IMR-90 (cell line): Measurements from ENCODE around the gene CDC42EP2. TPM values are rescaled to one million over a fixed set of nuclear protein-coding genes. Genes with fewer than 3 reads are reported as not detected.

Source experiments
- ATAC-seq: fragments of 200-7000 bp; cut with Tn5 transposase; 2 replicates; pipeline ENCODE4 v1.9.1; 2020; ENCODE audit warnings: low read depth, mild to moderate bottlenecking, moderate library complexity
- BruUV-seq: library from RNA; stranded (reverse); fragments of 400-500 nt; replicated peaks from 2 replicates; lab custom pipeline; 2021; lab: Mats Ljungman, UMichigan
- CTCF ChIA-PET: fragments of 300-600 bp; formaldehyde crosslinking; extraction: SDS; loops from one replicate; lab custom pipeline; 2021; ENCODE audit warnings: antibody characterized with exemption; lab: Yijun Ruan, JAX
- POLR2A ChIA-PET: fragments of 300-600 bp; sonication (Branson Sonifier 250); formaldehyde crosslinking; loops from one replicate; lab custom pipeline; 2022; ENCODE audit warnings: antibody characterized with exemption; ENCODE audit not compliant: unreplicated experiment; lab: Charles Lee
- DNase-seq: peaks from one replicate; pipeline ENCODE4 v3.0.0; 2013
- H2AFZ ChIP-seq: replicated peaks from 2 replicates; pipeline ENCODE3; 2013; ENCODE audit warnings: low read length, mild to moderate bottlenecking; ENCODE audit not compliant: poor library complexity
- H2AK5ac ChIP-seq: 2 replicates; pipeline ENCODE4 v1.6.1; 2013; ENCODE audit warnings: low read depth, low read length, inconsistent platforms
- H2AK9ac ChIP-seq: replicated peaks from 2 replicates; pipeline ENCODE3; 2013; ENCODE audit warnings: mild to moderate bottlenecking, low read depth, low read length, moderate library complexity; ENCODE audit not compliant: poor library complexity
- H2BK120ac ChIP-seq: 2 replicates; pipeline ENCODE4 v1.6.1; 2013; ENCODE audit warnings: low read depth, low read length, inconsistent platforms
- H2BK15ac ChIP-seq: 3 replicates; pipeline ENCODE4 v1.6.1; 2013; ENCODE audit warnings: low read depth, low read length, inconsistent platforms
- H2BK20ac ChIP-seq: 2 replicates; pipeline ENCODE4 v1.6.1; 2013; ENCODE audit warnings: low read depth, mild to moderate bottlenecking, inconsistent platforms, low read length, moderate library complexity
- H2BK5ac ChIP-seq: 2 replicates; pipeline ENCODE4 v1.6.1; 2013; ENCODE audit warnings: mild to moderate bottlenecking, low read depth, low read length, inconsistent platforms; ENCODE audit not compliant: poor library complexity, severe bottlenecking
- H3K14ac ChIP-seq: replicated peaks from 2 replicates; pipeline ENCODE4 v1.6.1; 2013; ENCODE audit warnings: low read depth, low read length, inconsistent platforms
- H3K18ac ChIP-seq: 2 replicates; pipeline ENCODE4 v1.6.1; 2013; ENCODE audit warnings: low read depth, low read length, control low read depth
- H3K23ac ChIP-seq: 2 replicates; pipeline ENCODE4 v1.6.1; 2013; ENCODE audit warnings: low read depth, low read length, inconsistent platforms
- H3K27ac ChIP-seq: 2 replicates; pipeline ENCODE4 v1.5.1; 2013; ENCODE audit warnings: mild to moderate bottlenecking, control low read depth, low read length; ENCODE audit not compliant: insufficient read depth
- H3K27me3 ChIP-seq: 2 replicates; pipeline ENCODE4 v1.6.1; 2013; ENCODE audit warnings: low read length; ENCODE audit not compliant: control insufficient read depth, insufficient read depth
- H3K36me3 ChIP-seq: 2 replicates; pipeline ENCODE4 v1.6.1; 2013; ENCODE audit warnings: low read length, mixed read lengths; ENCODE audit not compliant: control insufficient read depth, insufficient read depth
- H3K4ac ChIP-seq: 2 replicates; pipeline ENCODE4 v1.6.1; 2013; ENCODE audit warnings: low read depth, low read length, inconsistent platforms
- H3K4me1 ChIP-seq: 2 replicates; pipeline ENCODE4 v1.6.1; 2013; ENCODE audit warnings: low read length, mixed read lengths; ENCODE audit not compliant: control insufficient read depth, insufficient read depth
- H3K4me2 ChIP-seq: 2 replicates; pipeline ENCODE4 v1.6.1; 2013; ENCODE audit warnings: low read depth, mild to moderate bottlenecking, control low read depth, low read length, moderate library complexity
- H3K4me3 ChIP-seq: 2 replicates; pipeline ENCODE4 v1.5.1; 2013; ENCODE audit warnings: low read depth, mild to moderate bottlenecking, control low read depth, low read length, moderate library complexity; ENCODE audit not compliant: insufficient read depth
- H3K56ac ChIP-seq: 2 replicates; pipeline ENCODE4 v1.6.1; 2013; ENCODE audit warnings: low read length, inconsistent platforms; ENCODE audit not compliant: insufficient read depth; ENCODE audit errors: extremely low read depth
- H3K79me1 ChIP-seq, 2 experiments: 2 replicates each; pipeline ENCODE4 v1.6.1; 2013; ENCODE audit warnings: low read length in 2 of 2, inconsistent platforms in 1 of 2, low read depth in 1 of 2
- H3K9ac ChIP-seq: 2 replicates; pipeline ENCODE4 v1.6.1; 2013; ENCODE audit warnings: low read depth, low read length, control low read depth
- H3K9me1 ChIP-seq: 2 replicates; pipeline ENCODE4 v1.6.1; 2013; ENCODE audit warnings: low read length, inconsistent platforms; ENCODE audit not compliant: insufficient read depth
- H3K9me3 ChIP-seq: 2 replicates; pipeline ENCODE4 v1.6.1; 2013; ENCODE audit warnings: low read length; ENCODE audit not compliant: control insufficient read depth, insufficient read depth
- H4K20me1 ChIP-seq: 2 replicates; pipeline ENCODE4 v1.6.1; 2013; ENCODE audit warnings: low read length, inconsistent platforms; ENCODE audit not compliant: insufficient read depth
- H4K5ac ChIP-seq: 2 replicates; pipeline ENCODE4 v1.6.1; 2013; ENCODE audit warnings: mild to moderate bottlenecking, low read depth, low read length, control low read depth
- H4K8ac ChIP-seq, 2 experiments: 2 replicates each; pipeline ENCODE4 v1.6.1; 2013; ENCODE audit warnings: low read depth in 2 of 2, low read length in 2 of 2, control low read depth in 1 of 2, inconsistent platforms in 1 of 2
- H4K91ac ChIP-seq: 2 replicates; pipeline ENCODE4 v1.6.1; 2013; ENCODE audit warnings: low read depth, low read length, inconsistent platforms; ENCODE audit not compliant: insufficient read depth
- MAFK ChIP-seq: IDR thresholded peaks from 2 replicates; pipeline ENCODE4 v1.6.1; 2012; ENCODE audit warnings: low read depth, low read length, improper control_type of control experiment
- NFE2L2 ChIP-seq: fragments of 150-350 bp; IDR thresholded peaks from 2 replicates; pipeline ENCODE4 v1.6.1; 2016; ENCODE audit warnings: low read depth, mild to moderate bottlenecking, low read length
- WGBS, 2 experiments: methylation state at CpG; one replicate each; pipeline versions ENCODE4 v1.1.5 to v1.1.7; 2013; ENCODE audit warnings: missing lambda C conversion rate in 2 of 2; ENCODE audit not compliant: insufficient read length in 1 of 2; ENCODE audit errors: extremely low coverage in 2 of 2; 5-methylcytosine and 5-hydroxymethylcytosine counted together
- dilution Hi-C: fragments of 300-500 bp; cut with HindIII; formaldehyde crosslinking; loops from one replicate; pipeline ENCODE4 v1.14.3; 2018; ENCODE audit warnings: low sequenced_read_pairs; ENCODE audit not compliant: unreplicated experiment
- in situ Hi-C: fragments of 300-500 bp; cut with MboI; formaldehyde crosslinking; loops from 3 replicates; pipeline ENCODE4 v1.14.3; 2019; ENCODE audit warnings: low sequenced_read_pairs, inconsistent platforms, mixed read lengths
- intact Hi-C: fragments of 100-400 bp; cut with micrococcal nuclease; formaldehyde crosslinking; loops from 2 replicates; pipeline ENCODE4 v1.10.0; 2022
- polyA plus RNA-seq, 3 experiments: library from polyadenylated mRNA; depleted of rRNA; stranded (reverse); fragments of >200 nt; gene quantifications; 2 replicates each; pipeline ENCODE4 v1.2.3, GENCODE V29; 2012; ENCODE audit warnings: low replicate concordance in 1 of 3
- total RNA-seq: library from RNA; depleted of rRNA; stranded (reverse); fragments of >200 nt; gene quantifications from 2 replicates; pipeline ENCODE4 v1.2.3, GENCODE V29; 2012

CDC42EP2 gene
- total and polyA plus RNA-seq, 2 of the 4 experiments (the other 2 are of a cell fraction): 5.2 to 27.5 TPM

GRCh38 chr11:65334696-65335295 is 20.1 kb downstream of the CDC42EP2 start:
- Histone ChIP-seq H2AK9ac (peak overlapping the region; percentile 94), H2AK5ac (peak overlapping the region; percentile 6; the same call in 1 of the 2 replicates), H3K23ac (peak overlapping the region; percentile 82), H3K9me3 (no peaks in the 10 kb centered on the region), H3K56ac (peak overlapping the region; percentile 19; the same call in 1 of the 2 replicates), H4K91ac (no peak overlapping the region), H4K8ac (no peak overlapping the region), H3K79me1 (peaks cover 11 to 38% of the 10 kb centered on the region in 2 experiments), H2BK5ac (peak overlapping the region; percentile 87), H3K27ac (peak overlapping the region; percentile 24), H2BK15ac (no peak overlapping the region), H3K4me1 (peaks cover 2% of the 10 kb centered on the region; the same call in 1 of the 2 replicates), H3K4me3 (peak overlapping the region; percentile 82), H2BK20ac (no peak overlapping the region), H2BK120ac (no peak overlapping the region), H3K9me1 (peaks cover 10% of the 10 kb centered on the region), H4K5ac (no peak overlapping the region), H4K20me1 (peaks cover 43% of the 10 kb centered on the region), H3K36me3 (peaks cover 9% of the 10 kb centered on the region), H3K4ac (peak overlapping the region; percentile 59; the same call in 1 of the 2 replicates), H3K14ac (peak overlapping the region; percentile 69), H3K18ac (no peak overlapping the region), H3K9ac (peak overlapping the region; percentile 98), H2AFZ (no peak overlapping the region), H3K4me2 (peak overlapping the region; percentile 100), H3K27me3 (no peaks in the 10 kb centered on the region)
- TF ChIP-seq MAFK (no peak), NFE2L2 (no peak)
- no TSS peak for BruUV-seq
- no peak for DNase-seq
- intact Hi-C loops: no loop called here
- dilution Hi-C loops: no loop called here
- ATAC-seq: no peak
- ChIA-PET CTCF (interaction anchor here (0.9 kb wide), 2 partner anchors 16 to 20 kb away, joined by 3 read pairs; no protein-coding TSS in a partner anchor), POLR2A (interaction anchor here (0.6 to 0.9 kb wide), 3 partner anchors 19 to 164 kb away, joined by 3 to 4 read pairs (median 4); partner anchors contain the start of gene MALAT1)
- in situ Hi-C loops: no loop called here
- no CpG with 5 or more reads among the region's 5 CpGs for WGBS, 2 experiments
